ENCODE measurements around the gene INHBC.
A peak's percentile ranks its signal among the peaks of the same experiment; 100 is the strongest.

INHBC gene

DNA sequence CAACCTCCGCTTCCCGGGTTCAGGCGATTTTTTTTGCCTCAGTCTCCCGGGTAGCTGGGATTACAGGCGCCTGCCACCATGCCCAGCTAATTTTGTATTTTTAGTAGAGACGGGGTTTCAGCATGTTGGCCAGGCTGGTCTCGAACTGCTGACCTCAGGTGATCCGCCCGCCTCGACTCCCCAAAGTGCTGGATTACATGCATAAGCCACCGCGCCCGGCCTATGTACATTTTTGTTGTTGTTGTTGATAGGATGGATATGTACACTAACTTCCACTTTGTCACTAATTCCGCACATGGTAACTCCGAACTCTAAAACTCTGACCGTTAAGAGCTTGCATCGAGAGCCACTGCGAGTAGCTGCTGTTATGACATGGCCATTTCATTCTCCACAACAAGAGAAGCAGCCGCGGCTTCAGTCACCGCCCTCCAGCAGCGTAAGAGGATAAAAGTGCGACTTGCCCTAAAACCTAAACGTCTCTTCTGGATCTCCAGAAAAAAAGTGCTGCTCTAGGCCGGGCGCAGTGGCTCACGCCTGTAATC is 52.5 kb downstream of the INHBC start (continued):
- TF ChIP-seq, protein P1, sequence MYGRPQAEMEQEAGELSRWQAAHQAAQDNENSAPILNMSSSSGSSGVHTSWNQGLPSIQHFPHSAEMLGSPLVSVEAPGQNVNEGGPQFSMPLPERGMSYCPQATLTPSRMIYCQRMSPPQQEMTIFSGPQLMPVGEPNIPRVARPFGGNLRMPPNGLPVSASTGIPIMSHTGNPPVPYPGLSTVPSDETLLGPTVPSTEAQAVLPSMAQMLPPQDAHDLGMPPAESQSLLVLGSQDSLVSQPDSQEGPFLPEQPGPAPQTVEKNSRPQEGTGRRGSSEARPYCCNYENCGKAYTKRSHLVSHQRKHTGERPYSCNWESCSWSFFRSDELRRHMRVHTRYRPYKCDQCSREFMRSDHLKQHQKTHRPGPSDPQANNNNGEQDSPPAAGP (tag by site-specific recombination; IDR thresholded peaks at IDR 0.05): no peak
- TF ChIP-seq MZF1 (tag by site-specific recombination; IDR thresholded peaks at IDR 0.05; ENCODE audit: borderline replicate concordance): no peak
- TF ChIP-seq, protein P2, sequence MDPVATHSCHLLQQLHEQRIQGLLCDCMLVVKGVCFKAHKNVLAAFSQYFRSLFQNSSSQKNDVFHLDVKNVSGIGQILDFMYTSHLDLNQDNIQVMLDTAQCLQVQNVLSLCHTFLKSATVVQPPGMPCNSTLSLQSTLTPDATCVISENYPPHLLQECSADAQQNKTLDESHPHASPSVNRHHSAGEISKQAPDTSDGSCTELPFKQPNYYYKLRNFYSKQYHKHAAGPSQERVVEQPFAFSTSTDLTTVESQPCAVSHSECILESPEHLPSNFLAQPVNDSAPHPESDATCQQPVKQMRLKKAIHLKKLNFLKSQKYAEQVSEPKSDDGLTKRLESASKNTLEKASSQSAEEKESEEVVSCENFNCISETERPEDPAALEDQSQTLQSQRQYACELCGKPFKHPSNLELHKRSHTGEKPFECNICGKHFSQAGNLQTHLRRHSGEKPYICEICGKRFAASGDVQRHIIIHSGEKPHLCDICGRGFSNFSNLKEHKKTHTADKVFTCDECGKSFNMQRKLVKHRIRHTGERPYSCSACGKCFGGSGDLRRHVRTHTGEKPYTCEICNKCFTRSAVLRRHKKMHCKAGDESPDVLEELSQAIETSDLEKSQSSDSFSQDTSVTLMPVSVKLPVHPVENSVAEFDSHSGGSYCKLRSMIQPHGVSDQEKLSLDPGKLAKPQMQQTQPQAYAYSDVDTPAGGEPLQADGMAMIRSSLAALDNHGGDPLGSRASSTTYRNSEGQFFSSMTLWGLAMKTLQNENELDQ (tag by site-specific recombination; IDR thresholded peaks at IDR 0.05; ENCODE audit: low read depth): no peak
- TF ChIP-seq, protein P3, sequence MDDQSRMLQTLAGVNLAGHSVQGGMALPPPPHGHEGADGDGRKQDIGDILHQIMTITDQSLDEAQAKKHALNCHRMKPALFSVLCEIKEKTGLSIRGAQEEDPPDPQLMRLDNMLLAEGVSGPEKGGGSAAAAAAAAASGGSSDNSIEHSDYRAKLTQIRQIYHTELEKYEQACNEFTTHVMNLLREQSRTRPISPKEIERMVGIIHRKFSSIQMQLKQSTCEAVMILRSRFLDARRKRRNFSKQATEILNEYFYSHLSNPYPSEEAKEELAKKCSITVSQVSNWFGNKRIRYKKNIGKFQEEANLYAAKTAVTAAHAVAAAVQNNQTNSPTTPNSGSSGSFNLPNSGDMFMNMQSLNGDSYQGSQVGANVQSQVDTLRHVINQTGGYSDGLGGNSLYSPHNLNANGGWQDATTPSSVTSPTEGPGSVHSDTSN (CRISPR knock-in tag; IDR thresholded peaks at IDR 0.05): no peak
- TF ChIP-seq, protein P4, sequence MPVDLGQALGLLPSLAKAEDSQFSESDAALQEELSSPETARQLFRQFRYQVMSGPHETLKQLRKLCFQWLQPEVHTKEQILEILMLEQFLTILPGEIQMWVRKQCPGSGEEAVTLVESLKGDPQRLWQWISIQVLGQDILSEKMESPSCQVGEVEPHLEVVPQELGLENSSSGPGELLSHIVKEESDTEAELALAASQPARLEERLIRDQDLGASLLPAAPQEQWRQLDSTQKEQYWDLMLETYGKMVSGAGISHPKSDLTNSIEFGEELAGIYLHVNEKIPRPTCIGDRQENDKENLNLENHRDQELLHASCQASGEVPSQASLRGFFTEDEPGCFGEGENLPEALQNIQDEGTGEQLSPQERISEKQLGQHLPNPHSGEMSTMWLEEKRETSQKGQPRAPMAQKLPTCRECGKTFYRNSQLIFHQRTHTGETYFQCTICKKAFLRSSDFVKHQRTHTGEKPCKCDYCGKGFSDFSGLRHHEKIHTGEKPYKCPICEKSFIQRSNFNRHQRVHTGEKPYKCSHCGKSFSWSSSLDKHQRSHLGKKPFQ (tag by site-specific recombination; IDR thresholded peaks at IDR 0.05): no peak
- no peak for TF ChIP-seq ZNF548 (tag by site-specific recombination; IDR thresholded peaks at IDR 0.05)
- no peak for TF ChIP-seq ZNF433 (tag by site-specific recombination; IDR thresholded peaks at IDR 0.05; ENCODE audit: low read depth)
- no peak for TF ChIP-seq ZNF175 (tag by site-specific recombination; IDR thresholded peaks at IDR 0.05)
- no peak for TF ChIP-seq ZNF558 (tag by site-specific recombination; IDR thresholded peaks at IDR 0.05)
- TF ChIP-seq, protein P5, sequence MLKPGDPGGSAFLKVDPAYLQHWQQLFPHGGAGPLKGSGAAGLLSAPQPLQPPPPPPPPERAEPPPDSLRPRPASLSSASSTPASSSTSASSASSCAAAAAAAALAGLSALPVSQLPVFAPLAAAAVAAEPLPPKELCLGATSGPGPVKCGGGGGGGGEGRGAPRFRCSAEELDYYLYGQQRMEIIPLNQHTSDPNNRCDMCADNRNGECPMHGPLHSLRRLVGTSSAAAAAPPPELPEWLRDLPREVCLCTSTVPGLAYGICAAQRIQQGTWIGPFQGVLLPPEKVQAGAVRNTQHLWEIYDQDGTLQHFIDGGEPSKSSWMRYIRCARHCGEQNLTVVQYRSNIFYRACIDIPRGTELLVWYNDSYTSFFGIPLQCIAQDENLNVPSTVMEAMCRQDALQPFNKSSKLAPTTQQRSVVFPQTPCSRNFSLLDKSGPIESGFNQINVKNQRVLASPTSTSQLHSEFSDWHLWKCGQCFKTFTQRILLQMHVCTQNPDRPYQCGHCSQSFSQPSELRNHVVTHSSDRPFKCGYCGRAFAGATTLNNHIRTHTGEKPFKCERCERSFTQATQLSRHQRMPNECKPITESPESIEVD (tag by site-specific recombination; IDR thresholded peaks at IDR 0.05): no peak

DNA sequence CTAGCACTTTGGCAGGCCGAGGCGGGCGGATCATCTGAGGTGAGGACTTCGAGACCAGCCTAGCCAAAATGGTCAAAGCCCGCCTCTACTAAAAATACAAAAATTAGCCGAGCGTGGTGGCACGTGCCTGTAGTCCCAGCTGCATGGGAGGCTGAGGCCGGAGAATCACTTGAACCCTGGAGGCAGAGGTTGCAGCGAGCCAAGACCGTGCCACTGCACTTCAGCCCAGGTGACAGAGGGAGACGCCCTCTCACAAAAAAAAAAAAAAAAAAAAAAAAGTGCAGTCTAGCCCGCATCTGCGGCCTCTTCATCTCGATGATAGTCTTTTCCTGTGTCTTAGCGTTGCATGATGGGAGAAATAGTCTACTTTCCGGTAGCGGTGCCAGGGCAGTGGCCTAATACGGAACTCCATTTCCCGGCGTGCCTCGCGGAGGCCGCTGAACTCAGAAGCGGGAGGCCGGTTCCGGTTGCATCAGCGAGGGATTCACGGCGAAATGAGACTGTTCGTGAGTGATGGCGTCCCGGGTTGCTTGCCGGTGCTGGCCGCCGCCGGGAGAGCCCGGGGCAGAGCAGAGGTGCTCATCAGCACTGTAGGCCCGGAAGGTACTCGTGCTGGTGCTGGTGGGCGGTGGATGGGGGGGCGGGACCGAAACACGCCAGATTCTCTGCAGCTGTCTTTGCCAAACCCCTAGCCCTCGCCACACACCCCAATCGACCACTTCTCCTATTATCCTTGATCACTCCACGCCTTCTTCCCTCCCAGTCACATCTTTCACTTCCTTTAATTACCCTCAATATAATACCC is 53.2 kb downstream of the INHBC start, which contains the start of gene MARS1:
Gene MARS1 (plus strand): TSS at position 472 of the 805 bp plus-strand sequence. CDS start 23 bp downstream, at position 495.
- no peaks in the 10 kb centered on the region for H3K9me3 ChIP-seq (ENCODE audit: control insufficient read depth, insufficient read depth, low read depth, low read length)
- peak within 1 kb of the TSS; percentile 91 for H3K4me3 ChIP-seq (ENCODE audit: low read depth, low read length)
- ChIA-PET CTCF (interaction anchor here (0.5 to 1.2 kb wide), 3 partner anchors 9 to 30 kb away, joined by 3 to 10 read pairs (median 4); no protein-coding TSS in a partner anchor), POLR2A (interaction anchor here (0.6 to 1.9 kb wide), 2 partner anchors 9 to 17 kb away, joined by 3 to 8 read pairs; no protein-coding TSS in a partner anchor)
- peaks cover 23 to 37% of the 10 kb centered on the region in 2 experiments for H3K36me3 ChIP-seq (ENCODE audit: control insufficient read depth in 2 of 2, insufficient read depth in 1 of 2, low read length in 2 of 2)
- H3K4me1 ChIP-seq (ENCODE audit: control insufficient read depth, insufficient read depth, low read length): no peaks in the 10 kb centered on the region
- H3K27ac ChIP-seq (ENCODE audit: extremely low read depth, low read depth, low read length): peak within 1 kb of the TSS; percentile 87
- TF ChIP-seq, protein P6, sequence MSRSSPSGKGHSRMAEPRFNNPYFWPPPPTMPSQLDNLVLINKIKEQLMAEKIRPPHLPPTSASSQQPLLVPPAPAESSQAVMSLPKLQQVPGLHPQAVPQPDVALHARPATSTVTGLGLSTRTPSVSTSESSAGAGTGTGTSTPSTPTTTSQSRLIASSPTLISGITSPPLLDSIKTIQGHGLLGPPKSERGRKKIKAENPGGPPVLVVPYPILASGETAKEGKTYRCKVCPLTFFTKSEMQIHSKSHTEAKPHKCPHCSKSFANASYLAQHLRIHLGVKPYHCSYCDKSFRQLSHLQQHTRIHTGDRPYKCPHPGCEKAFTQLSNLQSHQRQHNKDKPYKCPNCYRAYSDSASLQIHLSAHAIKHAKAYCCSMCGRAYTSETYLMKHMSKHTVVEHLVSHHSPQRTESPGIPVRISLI (tag by site-specific recombination; IDR thresholded peaks at IDR 0.05): peak; percentile 100
- no peak for TF ChIP-seq ZNF792 (tag by site-specific recombination; IDR thresholded peaks at IDR 0.05)
- TF ChIP-seq, protein P7, sequence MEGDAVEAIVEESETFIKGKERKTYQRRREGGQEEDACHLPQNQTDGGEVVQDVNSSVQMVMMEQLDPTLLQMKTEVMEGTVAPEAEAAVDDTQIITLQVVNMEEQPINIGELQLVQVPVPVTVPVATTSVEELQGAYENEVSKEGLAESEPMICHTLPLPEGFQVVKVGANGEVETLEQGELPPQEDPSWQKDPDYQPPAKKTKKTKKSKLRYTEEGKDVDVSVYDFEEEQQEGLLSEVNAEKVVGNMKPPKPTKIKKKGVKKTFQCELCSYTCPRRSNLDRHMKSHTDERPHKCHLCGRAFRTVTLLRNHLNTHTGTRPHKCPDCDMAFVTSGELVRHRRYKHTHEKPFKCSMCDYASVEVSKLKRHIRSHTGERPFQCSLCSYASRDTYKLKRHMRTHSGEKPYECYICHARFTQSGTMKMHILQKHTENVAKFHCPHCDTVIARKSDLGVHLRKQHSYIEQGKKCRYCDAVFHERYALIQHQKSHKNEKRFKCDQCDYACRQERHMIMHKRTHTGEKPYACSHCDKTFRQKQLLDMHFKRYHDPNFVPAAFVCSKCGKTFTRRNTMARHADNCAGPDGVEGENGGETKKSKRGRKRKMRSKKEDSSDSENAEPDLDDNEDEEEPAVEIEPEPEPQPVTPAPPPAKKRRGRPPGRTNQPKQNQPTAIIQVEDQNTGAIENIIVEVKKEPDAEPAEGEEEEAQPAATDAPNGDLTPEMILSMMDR (tag by site-specific recombination; IDR thresholded peaks at IDR 0.05): peak; percentile 60
- peak; percentile 74 for TF ChIP-seq SP2 (tag by site-specific recombination; IDR thresholded peaks at IDR 0.05)
- TF ChIP-seq, protein P8, sequence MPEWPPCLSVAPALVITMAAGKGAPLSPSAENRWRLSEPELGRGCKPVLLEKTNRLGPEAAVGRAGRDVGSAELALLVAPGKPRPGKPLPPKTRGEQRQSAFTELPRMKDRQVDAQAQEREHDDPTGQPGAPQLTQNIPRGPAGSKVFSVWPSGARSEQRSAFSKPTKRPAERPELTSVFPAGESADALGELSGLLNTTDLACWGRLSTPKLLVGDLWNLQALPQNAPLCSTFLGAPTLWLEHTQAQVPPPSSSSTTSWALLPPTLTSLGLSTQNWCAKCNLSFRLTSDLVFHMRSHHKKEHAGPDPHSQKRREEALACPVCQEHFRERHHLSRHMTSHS (tag by site-specific recombination; IDR thresholded peaks at IDR 0.05): no peak
- peak; percentile 82 for TF ChIP-seq SP3 (tag by site-specific recombination; IDR thresholded peaks at IDR 0.05)
- TF ChIP-seq ZNF341 (tag by site-specific recombination; IDR thresholded peaks at IDR 0.05; ENCODE audit: low read depth): peak; percentile 82
- TF ChIP-seq ZBTB8A (tag by site-specific recombination; IDR thresholded peaks at IDR 0.05): peak; percentile 59; the same call in 1 of the 2 replicates
- no peak for TF ChIP-seq ZNF555 (tag by site-specific recombination; conservative IDR thresholded peaks at IDR 0.05)
- TF ChIP-seq, protein P9, sequence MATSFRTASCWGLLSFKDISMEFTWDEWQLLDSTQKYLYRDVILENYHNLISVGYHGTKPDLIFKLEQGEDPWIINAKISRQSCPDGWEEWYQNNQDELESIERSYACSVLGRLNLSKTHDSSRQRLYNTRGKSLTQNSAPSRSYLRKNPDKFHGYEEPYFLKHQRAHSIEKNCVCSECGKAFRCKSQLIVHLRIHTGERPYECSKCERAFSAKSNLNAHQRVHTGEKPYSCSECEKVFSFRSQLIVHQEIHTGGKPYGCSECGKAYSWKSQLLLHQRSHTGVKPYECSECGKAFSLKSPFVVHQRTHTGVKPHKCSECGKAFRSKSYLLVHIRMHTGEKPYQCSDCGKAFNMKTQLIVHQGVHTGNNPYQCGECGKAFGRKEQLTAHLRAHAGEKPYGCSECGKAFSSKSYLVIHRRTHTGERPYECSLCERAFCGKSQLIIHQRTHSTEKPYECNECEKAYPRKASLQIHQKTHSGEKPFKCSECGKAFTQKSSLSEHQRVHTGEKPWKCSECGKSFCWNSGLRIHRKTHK (tag by site-specific recombination; IDR thresholded peaks at IDR 0.05): no peak
- TF ChIP-seq ZEB2 (tag by site-specific recombination; IDR thresholded peaks at IDR 0.05): peak; percentile 89
